Upper lobe of left lung (tissue), 6 donors: ENCODE measurements around the gene MLLT6. TPM values are rescaled to one million over a fixed set of nuclear protein-coding genes. Genes with fewer than 3 reads are reported as not detected.

ENCODE experiments used
- ATAC-seq, 2 donors: fragments of 200-7000 bp; cut with Tn5 transposase; one replicate each; pipeline ENCODE4 v1.9.1; 2022; ENCODE audit warnings: mild to moderate bottlenecking in 2 of 2, moderate library complexity in 2 of 2; ENCODE audit not compliant: low FRiP score in 2 of 2
- DNase-seq, 2 donors: peaks; one replicate each; pipeline ENCODE4 v3.0.0-alpha.2; 2019 to 2020
- H3K27ac ChIP-seq, 4 donors: fragments of 200-600 bp; sonication (generic); one replicate each; pipeline ENCODE4 v1.5.1; 2016 to 2019
- H3K27me3 ChIP-seq, 4 donors: fragments of 200-600 bp; sonication (generic); one replicate each; pipeline ENCODE4 v1.5.1; 2017 to 2019
- H3K36me3 ChIP-seq, 4 donors: fragments of 200-600 bp; sonication (generic); one replicate each; pipeline ENCODE4 v1.5.1; 2016 to 2019
- H3K4me1 ChIP-seq, 4 donors: fragments of 200-600 bp; sonication (generic); one replicate each; pipeline ENCODE4 v1.5.1; 2018 to 2019
- H3K4me3 ChIP-seq, 4 donors: fragments of 200-600 bp; sonication (generic); one replicate each; pipeline ENCODE4 v1.5.1; 2017 to 2019; ENCODE audit warnings: mild to moderate bottlenecking in 2 of 4, moderate library complexity in 1 of 4
- H3K9me3 ChIP-seq, 4 donors: fragments of 200-600 bp; sonication (generic); one replicate each; pipeline ENCODE4 v1.5.1; 2018 to 2019
- CTCF ChIP-seq, 6 experiments: fragments of 450-650 bp in 4 of 6; fragments of 200-600 bp in 2 of 6; sonication (generic) in 2 of 6; IDR thresholded peaks; one replicate each; pipeline ENCODE4 v1.5.1; 2016 to 2019; ENCODE audit warnings: antibody characterized with exemption in 6 of 6
- EP300 ChIP-seq, 4 donors: sonication (generic); formaldehyde crosslinking; IDR thresholded peaks; one replicate each; pipeline ENCODE4 v1.5.1; 2017; ENCODE audit warnings: antibody characterized with exemption in 4 of 4, control low read depth in 2 of 4
- POLR2A ChIP-seq, 4 donors: fragments of 450-650 bp; IDR thresholded peaks; one replicate each; pipeline ENCODE4 v1.5.1; 2016 to 2017; ENCODE audit warnings: antibody characterized with exemption in 4 of 4, mild to moderate bottlenecking in 2 of 4
- POLR2AphosphoS5 ChIP-seq, 2 donors: sonication (generic); formaldehyde crosslinking; IDR thresholded peaks; one replicate each; pipeline ENCODE4 v1.5.1; 2017; ENCODE audit warnings: antibody characterized with exemption in 2 of 2
- WGBS, 2 donors: methylation state at CpG; one replicate each; pipeline ENCODE4 v1.1.5; 2017 to 2018; 5-methylcytosine and 5-hydroxymethylcytosine counted together
- total RNA-seq, 6 donors: library from RNA; depleted of rRNA in 4 of 6; stranded (reverse); fragments of >200 nt in 4 of 6; gene quantifications; one replicate each; pipeline versions ENCODE4 v1.1.0 to v1.2.1, GENCODE V29; 2016 to 2021
- donor health status: DM: no; HTN: no; CAD: no; lungs with moderate emphysema.
- donor health status: DM: no; HTN: yes; CAD: no; lungs with severe emphysema.

Gene MLLT6
- total RNA-seq, 6 donors from 2014 or later = 69.2 to 305 (median 122) TPM

- 2 to 4% methylated on average over 42 to 53 of the region's 55 CpGs for WGBS, 2 donors
- Histone ChIP-seq H3K36me3 (peaks cover 0 to 7% (median 1%) of the 10 kb centered on the region in 4 donors), H3K27me3 (peaks cover 0 to 3% (median 0%) of the 10 kb centered on the region in 4 donors), H3K4me1 (peaks cover 42 to 73% (median 57%) of the 10 kb centered on the region in 4 donors), H3K4me3 (peak overlapping the region; percentile 78 to 97 (median 93)), H3K27ac (peak overlapping the region; percentile 94 to 98 (median 96)), H3K9me3 (no peaks in the 10 kb centered on the region)
- TF ChIP-seq POLR2AphosphoS5 (IDR thresholded peaks at IDR 0.05) = no peak
- DNase-seq (peak; percentile 60 to 84), ATAC-seq (no peak)
Measured at GRCh38 chr17:38702916-38703741, 1.9 kb upstream of the MLLT6 start.

- 0 to 1% methylated on average over 24 to 44 of the region's 50 CpGs for WGBS, 2 donors
- Histone ChIP-seq H3K27ac (peak overlapping the region; percentile 94 to 98 (median 96)), H3K4me3 (peak overlapping the region; percentile 78 to 97 (median 93)), H3K36me3 (peaks cover 0 to 13% (median 4%) of the 10 kb centered on the region in 4 donors), H3K4me1 (peaks cover 42 to 69% (median 53%) of the 10 kb centered on the region in 4 donors), H3K27me3 (peaks cover 0 to 3% (median 0%) of the 10 kb centered on the region in 4 donors), H3K9me3 (no peaks in the 10 kb centered on the region)
- DNase-seq (peak; percentile 95), ATAC-seq (peak; percentile 42 to 81)
- TF ChIP-seq POLR2A (IDR thresholded peaks at IDR 0.05) = peak in 2 of 4 donors; percentile 64 to 70
- TF ChIP-seq EP300 (IDR thresholded peaks at IDR 0.05) = no peak
- peak; percentile 32 to 65 for TF ChIP-seq POLR2AphosphoS5 (IDR thresholded peaks at IDR 0.05)
Measured at GRCh38 chr17:38703742-38704605, 1.1 kb upstream of the MLLT6 start.

- DNase-seq (peak in 1 of 2 donors; percentile 89), ATAC-seq (no peak)
- H3K4me1 ChIP-seq = peaks cover 32 to 60% (median 41%) of the 10 kb centered on the region in 4 donors
- H3K36me3 ChIP-seq = peaks cover 0 to 24% (median 11%) of the 10 kb centered on the region in 4 donors
- 0% methylated on average over 6 to 9 of the region's 32 CpGs for WGBS, 2 donors
- TF ChIP-seq EP300 (IDR thresholded peaks at IDR 0.05) (no peak), POLR2AphosphoS5 (IDR thresholded peaks at IDR 0.05) (no peak), CTCF (IDR thresholded peaks at IDR 0.05) (no peak), POLR2A (IDR thresholded peaks at IDR 0.05) (no peak)
- no peaks in the 10 kb centered on the region for H3K9me3 ChIP-seq
- H3K4me3 ChIP-seq = peak overlapping the region; percentile 35 to 97 (median 93)
- H3K27ac ChIP-seq = peak overlapping the region; percentile 94 to 98 (median 96)
- H3K27me3 ChIP-seq = peaks cover 0 to 3% (median 0%) of the 10 kb centered on the region in 4 donors
Measured at GRCh38 chr17:38705523-38705802, 390 bp downstream of the MLLT6 start.

GRCh38 chr17:38705803-38706504 lies 881 bp downstream of the MLLT6 start:
- DNase-seq (peak; percentile 67 to 74), ATAC-seq (no peak)
- Histone ChIP-seq H3K27ac (peak overlapping the region; percentile 94 to 98 (median 96)), H3K4me1 (peaks cover 29 to 61% (median 39%) of the 10 kb centered on the region in 4 donors), H3K27me3 (peaks cover 0 to 3% (median 0%) of the 10 kb centered on the region in 4 donors), H3K36me3 (peaks cover 0 to 28% (median 11%) of the 10 kb centered on the region in 4 donors), H3K4me3 (peak overlapping the region; percentile 35 to 97 (median 93)), H3K9me3 (no peaks in the 10 kb centered on the region)
- WGBS, 2 donors = 0 to 1% methylated on average over 17 to 36 of the region's 38 CpGs
- no peak for TF ChIP-seq EP300 (IDR thresholded peaks at IDR 0.05)
- TF ChIP-seq CTCF (IDR thresholded peaks at IDR 0.05) = no peak
- no peak for TF ChIP-seq POLR2AphosphoS5 (IDR thresholded peaks at IDR 0.05)
- TF ChIP-seq POLR2A (IDR thresholded peaks at IDR 0.05) = no peak

GRCh38 chr17:38706505-38707216 lies 1.6 kb downstream of the MLLT6 start:
- H3K27ac ChIP-seq = peak overlapping the region; percentile 94 to 98 (median 96)
- peak overlapping the region; percentile 35 to 97 (median 93) for H3K4me3 ChIP-seq
- 12 to 13% methylated on average over 15 to 20 of the region's 20 CpGs for WGBS, 2 donors
- H3K36me3 ChIP-seq = peaks cover 2 to 35% (median 16%) of the 10 kb centered on the region in 4 donors
- peaks cover 22 to 60% (median 38%) of the 10 kb centered on the region in 4 donors for H3K4me1 ChIP-seq
- DNase-seq (peak in 1 of 2 donors; percentile 52), ATAC-seq (no peak)
- no peaks in the 10 kb centered on the region for H3K9me3 ChIP-seq
- H3K27me3 ChIP-seq = peaks cover 0 to 3% (median 0%) of the 10 kb centered on the region in 4 donors
- no peak for TF ChIP-seq POLR2A (IDR thresholded peaks at IDR 0.05)
- TF ChIP-seq POLR2AphosphoS5 (IDR thresholded peaks at IDR 0.05) = no peak
- no peak for TF ChIP-seq EP300 (IDR thresholded peaks at IDR 0.05)
- no peak for TF ChIP-seq CTCF (IDR thresholded peaks at IDR 0.05)
